ENCODE results near the gene THBS3.

THBS3 gene

GRCh38 chr1:155186794-155187455 lies 20.8 kb downstream of the THBS3 start:
- no peak for DNase-seq

- no peak for DNase-seq
These were observed 21.5 kb downstream of the THBS3 start for GRCh38 chr1:155186067-155186793.

DNA sequence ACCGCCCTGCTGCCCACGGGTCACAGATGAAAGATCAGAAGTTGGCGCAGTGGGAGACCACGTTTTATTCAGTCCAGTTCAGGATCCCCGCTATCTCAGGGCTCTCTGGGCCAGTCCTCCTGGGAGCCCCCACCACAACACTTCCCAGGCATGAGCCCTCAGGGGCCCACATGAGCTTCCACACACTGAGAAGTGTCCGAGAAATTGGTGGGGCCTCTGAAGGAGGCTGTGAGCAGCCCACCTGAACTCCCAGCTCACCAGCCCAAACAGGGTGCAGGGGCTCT lies 22.0 kb downstream of the THBS3 start:
- no peak for DNase-seq

DNA sequence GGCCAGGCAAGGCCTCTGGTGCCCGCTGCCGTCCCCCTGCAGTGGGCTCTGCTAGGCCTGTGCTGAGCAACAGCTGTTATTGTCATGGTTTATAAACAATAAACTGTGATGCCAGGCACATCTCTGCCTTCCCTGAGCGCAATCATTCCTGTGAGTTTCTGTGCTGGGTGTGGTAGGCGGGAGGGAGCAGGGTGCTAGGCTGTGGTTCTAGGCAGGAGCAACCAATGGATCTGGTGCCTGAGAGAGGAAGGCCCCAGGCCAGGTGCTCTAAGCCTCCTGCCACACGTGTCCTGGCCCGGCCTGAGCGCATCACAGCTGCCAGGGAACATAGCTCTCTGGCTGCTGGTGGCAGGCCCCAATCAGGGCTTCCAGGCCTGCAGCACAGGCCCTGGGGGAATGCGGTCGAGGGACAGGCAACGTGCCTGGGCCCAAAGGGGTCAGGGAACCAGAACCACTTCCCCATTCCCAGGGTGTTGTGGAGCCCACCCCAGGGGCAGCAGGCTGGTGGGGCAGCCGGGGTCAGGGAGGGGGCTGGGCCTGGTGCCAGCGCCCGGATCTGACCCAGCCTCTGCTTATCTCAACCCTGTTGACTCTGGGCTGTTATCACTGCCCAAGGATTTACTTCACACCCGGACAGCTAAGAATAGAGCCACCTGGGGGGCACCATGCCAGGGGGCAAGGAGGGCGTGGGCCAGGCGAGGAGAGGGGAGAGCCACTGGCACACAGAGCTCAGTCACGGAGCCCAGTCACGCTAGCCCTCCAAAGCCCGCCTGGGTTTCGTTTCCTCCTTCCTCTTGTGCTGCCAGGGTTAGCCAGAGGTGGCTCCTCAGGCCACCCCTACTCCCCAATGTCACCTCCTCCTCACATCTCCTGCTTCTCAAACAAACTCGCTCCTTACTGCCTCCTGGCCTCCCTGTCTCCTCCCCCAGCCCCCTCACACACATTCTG lies 22.6 kb downstream of the THBS3 start:
- no peak for DNase-seq

DNA sequence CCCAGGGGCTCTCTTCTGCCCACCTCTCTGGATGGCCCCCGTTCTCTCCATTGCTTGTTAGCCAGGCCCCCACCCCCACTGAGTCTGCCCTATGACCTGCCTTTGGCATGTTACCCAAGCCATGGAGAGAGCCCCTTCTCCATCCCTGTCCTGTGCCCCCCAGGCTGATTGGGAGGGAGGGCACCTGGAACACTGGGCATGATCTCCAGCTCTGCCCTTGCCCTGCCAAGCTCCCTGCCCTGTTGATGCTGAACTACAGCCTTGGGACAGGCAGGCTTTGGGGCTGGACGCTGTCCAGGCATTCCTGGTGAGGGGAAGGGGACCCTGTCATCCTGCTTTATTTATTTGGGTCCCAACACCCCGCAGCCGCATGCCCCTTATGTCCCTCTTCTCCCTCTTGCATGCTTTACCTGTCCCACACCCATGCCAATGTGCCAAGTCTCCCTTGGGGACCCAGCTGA lies 23.3 kb downstream of the THBS3 start:
- no peak for DNase-seq

DNA sequence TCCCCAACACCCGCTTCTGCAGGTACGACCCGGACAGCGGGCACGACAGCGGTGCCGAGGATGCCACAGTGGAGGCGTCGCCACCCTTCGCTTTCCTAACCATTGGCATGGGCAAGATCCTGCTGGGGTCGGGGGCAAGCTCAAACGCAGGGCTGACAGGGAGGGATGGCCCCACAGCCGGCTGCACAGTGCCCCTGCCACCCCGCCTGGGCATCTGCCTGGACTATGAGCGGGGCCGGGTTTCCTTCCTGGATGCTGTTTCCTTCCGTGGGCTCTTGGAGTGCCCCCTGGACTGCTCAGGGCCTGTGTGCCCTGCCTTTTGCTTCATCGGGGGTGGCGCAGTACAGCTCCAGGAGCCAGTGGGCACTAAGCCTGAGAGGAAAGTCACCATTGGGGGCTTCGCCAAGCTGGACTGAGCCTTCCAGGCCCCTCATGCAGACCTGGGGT lies 23.9 kb downstream of the THBS3 start:
- no peak for DNase-seq

DNA sequence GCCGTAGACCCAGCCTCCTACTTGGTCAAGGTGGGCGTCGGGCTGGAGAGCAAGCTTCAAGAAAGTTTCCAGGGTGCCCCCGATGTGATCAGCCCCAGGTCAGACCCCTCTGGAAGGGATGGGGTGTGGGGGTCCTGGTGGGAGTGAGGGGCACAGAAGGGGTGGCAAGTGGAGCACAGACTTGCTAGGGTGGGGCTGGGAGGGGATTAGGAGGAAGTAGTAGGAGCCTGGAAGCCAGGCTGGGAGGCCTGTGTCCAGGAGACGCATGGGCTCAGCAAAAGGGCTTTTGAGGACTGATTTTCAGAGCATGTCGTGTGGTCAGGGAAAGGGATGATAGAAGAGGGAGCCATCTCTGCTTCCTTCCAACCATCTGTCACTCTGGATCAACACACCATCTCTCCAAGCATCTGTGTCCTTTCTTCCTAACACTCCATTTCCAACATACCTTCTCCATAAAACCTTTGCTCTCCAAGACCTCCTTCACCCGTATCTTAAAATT lies 25.6 kb downstream of the THBS3 start:
- no peak for DNase-seq

DNA sequence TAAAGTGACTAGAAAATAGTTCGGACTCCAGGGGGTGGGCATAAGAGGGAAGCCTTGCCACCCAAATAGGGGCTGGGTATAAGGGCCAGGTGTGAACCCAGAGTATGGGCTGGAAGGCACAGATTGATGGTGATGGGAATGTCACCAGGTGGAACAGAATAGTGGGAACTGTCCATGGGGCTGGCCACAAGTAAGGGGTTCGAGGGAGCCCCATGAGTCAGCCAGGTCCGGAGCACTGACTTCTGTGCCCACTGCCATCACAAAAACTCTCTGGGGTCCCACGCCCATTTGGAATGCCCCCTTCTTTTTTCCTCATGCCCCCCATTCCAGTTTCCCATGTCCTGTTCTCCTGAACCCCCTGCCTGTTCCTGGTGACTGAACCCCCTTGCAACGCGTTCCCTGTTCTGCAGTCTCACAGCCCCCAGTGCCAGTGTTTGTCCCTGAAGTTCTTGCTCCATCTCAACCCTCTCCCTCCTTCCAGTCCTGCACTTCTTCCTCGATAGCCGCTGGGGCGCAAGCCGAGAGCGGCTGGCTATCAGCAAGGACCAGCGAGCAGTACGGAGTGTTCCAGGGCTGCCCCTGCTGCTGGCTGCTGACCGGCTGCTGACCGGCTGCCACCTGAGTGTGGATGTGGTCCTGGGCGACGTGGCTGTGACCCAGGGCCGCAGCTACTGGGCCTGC lies 26.2 kb downstream of the THBS3 start:
- no peak for DNase-seq

DNA sequence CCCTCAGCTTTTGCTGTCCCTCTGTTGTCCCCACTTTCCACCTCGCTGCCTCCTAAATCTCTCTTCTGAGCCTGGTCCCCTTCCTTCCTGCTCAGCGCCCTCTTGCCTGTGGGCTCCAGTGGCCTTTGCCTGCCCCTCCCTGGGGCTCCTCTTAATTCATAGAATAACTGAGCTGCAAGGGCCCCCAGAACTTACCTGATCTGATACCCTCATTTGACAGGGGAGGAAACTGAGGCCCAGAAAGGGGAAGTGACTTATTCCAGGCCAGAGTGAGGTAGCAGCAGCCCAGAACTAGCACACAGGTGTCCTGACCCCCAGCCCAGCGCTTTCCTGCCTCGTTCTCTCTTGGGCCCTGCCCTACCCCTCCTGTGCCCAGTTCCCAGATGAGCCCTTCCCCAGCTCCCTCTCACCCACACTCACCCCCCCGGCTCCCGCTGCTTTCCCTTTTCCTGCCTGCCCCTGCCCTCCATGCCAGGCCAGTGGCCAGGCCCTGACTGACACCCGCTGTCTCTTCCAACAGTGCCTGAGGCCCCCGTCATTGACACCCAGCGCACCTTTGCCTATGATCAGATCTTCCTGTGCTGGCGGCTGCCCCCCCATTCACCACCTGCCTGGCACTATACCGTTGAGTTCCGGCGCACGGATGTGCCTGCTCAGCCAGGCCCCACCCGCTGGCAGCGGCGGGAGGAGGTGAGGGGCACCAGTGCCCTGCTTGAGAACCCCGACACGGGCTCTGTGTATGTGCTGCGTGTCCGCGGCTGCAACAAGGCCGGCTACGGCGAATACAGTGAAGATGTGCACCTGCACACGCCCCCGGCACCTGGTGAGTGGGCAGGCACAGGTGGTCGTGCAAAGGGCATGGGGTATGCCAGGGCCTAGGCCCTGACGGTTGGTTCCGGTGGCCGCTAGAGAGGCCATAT lies 28.3 kb downstream of the THBS3 start:
- DNase-seq = no peak

DNA sequence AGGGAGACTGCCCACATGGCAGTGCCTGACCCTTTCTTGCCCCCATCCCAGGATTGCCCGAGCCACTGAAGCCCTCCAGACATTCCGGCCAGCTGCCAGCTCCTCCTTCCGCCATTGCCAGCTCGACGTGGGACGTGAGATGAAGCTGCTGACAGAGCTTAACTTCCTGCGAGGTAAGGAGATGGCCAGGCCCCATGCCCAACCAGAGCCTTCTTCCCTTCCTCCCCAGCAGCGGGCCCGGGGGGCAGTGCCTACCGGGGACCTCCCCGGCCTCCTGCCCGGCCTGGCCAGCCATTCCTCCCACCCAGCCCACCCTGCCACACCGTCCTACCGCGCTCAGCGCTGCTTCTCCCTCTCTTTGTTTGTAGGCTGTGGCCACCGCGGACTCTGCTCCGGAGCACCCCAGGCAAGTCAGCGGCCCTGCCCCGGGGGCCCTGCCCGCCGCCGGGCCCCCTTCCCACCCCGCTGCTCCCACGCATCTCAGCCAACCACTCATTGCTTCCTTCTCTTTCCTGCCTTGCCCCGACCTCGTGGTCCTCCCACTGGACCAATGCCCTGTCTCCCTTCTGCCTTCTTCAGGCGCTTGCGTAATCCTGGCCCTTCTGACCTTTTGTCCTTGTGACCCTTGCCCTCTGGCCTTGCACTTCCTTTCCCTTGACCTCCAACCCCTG lies 29.1 kb downstream of the THBS3 start:
- DNase-seq = no peak

DNA sequence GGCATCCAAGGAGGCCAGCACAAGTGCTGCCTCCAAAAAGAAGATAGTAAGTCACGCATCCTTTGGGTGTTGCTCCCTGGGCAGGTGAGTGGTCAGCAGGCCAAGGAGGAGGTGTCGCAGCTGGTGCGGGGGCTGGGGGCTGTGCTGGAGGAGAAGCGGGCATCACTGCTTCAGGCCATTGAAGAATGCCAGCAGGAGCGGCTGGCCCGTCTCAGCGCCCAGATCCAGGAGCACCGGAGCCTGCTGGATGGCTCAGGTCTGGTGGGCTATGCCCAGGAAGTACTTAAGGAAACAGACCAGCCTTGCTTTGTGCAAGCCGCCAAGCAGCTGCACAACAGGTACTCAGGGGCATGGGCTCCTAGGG lies 29.8 kb downstream of the THBS3 start:
- no peak for DNase-seq

- no peak for DNase-seq
These were observed 30.3 kb downstream of the THBS3 start for GRCh38 chr1:155177192-155177917.

DNA sequence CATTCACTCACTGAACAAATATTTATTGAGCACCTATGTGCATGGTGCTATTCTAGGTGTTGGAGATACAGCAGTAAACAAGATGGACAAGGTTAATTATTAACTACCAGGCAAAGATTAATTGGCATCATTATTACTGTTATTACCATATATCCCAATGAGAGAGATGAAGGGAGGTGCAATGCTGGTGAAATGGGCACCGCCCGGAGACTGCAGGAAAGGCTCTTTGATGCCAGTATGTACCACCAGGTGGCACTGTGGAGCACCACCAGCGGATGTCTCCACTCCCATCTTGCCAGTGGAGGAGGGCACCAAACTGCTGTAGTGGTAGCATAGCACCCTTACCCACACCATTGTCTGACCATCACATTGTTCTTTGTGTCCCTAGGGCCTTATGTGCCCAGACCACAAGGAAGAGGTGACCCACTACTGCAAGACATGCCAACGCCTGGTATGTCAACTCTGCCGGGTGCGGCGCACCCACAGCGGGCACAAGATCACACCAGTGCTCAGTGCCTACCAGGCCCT lies 31.1 kb downstream of the THBS3 start:
- DNase-seq = peak; percentile 44

- no peak for DNase-seq
These were observed 31.7 kb downstream of the THBS3 start for GRCh38 chr1:155175927-155176371.

DNA sequence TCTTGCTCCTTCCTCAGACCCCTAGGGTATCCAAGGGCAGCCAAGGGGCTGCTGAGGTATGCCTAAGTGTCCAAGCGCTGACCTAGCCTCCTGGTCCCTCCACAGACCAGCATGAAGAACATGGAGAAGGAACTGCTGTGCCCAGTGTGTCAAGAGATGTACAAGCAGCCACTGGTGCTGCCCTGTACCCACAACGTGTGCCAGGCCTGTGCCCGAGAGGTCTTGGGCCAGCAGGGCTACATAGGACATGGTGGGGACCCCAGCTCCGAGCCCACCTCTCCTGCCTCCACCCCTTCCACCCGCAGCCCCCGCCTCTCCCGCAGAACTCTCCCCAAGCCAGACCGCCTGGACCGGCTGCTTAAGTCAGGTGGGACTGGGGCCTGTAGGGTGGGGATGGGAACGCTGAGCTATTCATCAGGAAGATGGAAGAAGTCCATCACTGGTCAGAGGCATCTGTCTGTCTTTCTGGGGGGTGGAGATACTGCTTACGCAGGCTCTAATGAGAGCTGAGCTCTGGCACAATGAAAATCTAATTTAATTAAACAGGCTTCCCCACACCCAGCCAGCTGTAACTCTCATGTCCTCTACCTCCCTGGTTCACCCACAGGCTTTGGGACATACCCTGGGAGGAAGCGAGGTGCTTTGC lies 32.3 kb downstream of the THBS3 start:
- DNase-seq = no peak

GRCh38 chr1:155174324-155175280 lies 33.1 kb downstream of the THBS3 start:
- peak; percentile 12 for DNase-seq

- DNase-seq = peak; percentile 59
These were observed 34.0 kb downstream of the THBS3 start, which contains the start of gene TRIM46 for GRCh38 chr1:155173478-155174323. Gene TRIM46, plus strand, starts transcription at chr1:155173849. Its CDS starts 118 bp downstream, at chr1:155173967.

All from NCI-H446 treated with DMSO at 0.1 percent for 48 hours (cell line).